Astrocyte (in vitro differentiated cells and primary cell): ENCODE results near the gene GGACT. TPM values are rescaled to one million over a fixed set of nuclear protein-coding genes. Genes with fewer than 3 reads are reported as not detected.

ENCODE experiments used
- DNase-seq: peaks from one replicate; pipeline ENCODE4 v3.0.0-alpha.2; 2010; ENCODE audit warnings: low read depth
- FAIRE-seq: peaks from 2 replicates; lab custom pipeline; 2011; peaks lifted over from hg19 to GRCh38; lab: Jason Lieb, UNC
- H2AFZ ChIP-seq: 2 replicates; pipeline ENCODE4 v1.6.0; 2012; ENCODE audit warnings: low read depth, low read length, inconsistent platforms
- H3K27ac ChIP-seq: 2 replicates; pipeline ENCODE4 v1.5.1; 2011; ENCODE audit warnings: low read depth, low read length, inconsistent platforms
- H3K27me3 ChIP-seq: 2 replicates; pipeline ENCODE4 v1.6.0; 2011; ENCODE audit warnings: low read length, inconsistent platforms; ENCODE audit not compliant: insufficient read depth
- H3K36me3 ChIP-seq: 2 replicates; pipeline ENCODE4 v1.5.1; 2011; ENCODE audit warnings: low read length, inconsistent platforms; ENCODE audit not compliant: insufficient read depth
- H3K4me1 ChIP-seq: 2 replicates; pipeline ENCODE4 v1.5.1; 2011; ENCODE audit warnings: low read length, inconsistent platforms; ENCODE audit not compliant: insufficient read depth
- H3K4me2 ChIP-seq: 2 replicates; pipeline ENCODE4 v1.6.0; 2012; ENCODE audit warnings: low read length, inconsistent platforms
- H3K4me3 ChIP-seq: 2 replicates; pipeline ENCODE4 v1.5.1; 2011; ENCODE audit warnings: low read depth, mild to moderate bottlenecking, low read length, inconsistent platforms; ENCODE audit not compliant: insufficient read depth
- H3K79me2 ChIP-seq: 2 replicates; pipeline ENCODE4 v1.6.0; 2012; ENCODE audit warnings: mild to moderate bottlenecking, low read length, inconsistent platforms; ENCODE audit not compliant: insufficient read depth
- H3K9ac ChIP-seq: 2 replicates; pipeline ENCODE4 v1.6.0; 2012; ENCODE audit warnings: mild to moderate bottlenecking, low read length, inconsistent platforms
- H3K9me3 ChIP-seq: 2 replicates; pipeline ENCODE4 v1.5.1; 2012; ENCODE audit warnings: low read depth, mild to moderate bottlenecking, low read length, inconsistent platforms; ENCODE audit not compliant: insufficient read depth
- H4K20me1 ChIP-seq: 2 replicates; pipeline ENCODE4 v1.6.0; 2012; ENCODE audit warnings: low read length, inconsistent platforms; ENCODE audit not compliant: insufficient read depth
- H3K27ac Mint-ChIP-seq: one replicate; pipeline ENCODE4 v1.8.0; 2021; ENCODE audit warnings: mild to moderate bottlenecking, mixed read lengths; ENCODE audit not compliant: unreplicated experiment
- H3K27me3 Mint-ChIP-seq: one replicate; pipeline ENCODE4 v1.8.0; 2021; ENCODE audit warnings: low read depth, mixed read lengths; ENCODE audit not compliant: unreplicated experiment
- H3K36me3 Mint-ChIP-seq: one replicate; pipeline ENCODE4 v1.8.0; 2021; ENCODE audit warnings: low read depth, mixed read lengths; ENCODE audit not compliant: unreplicated experiment
- H3K4me1 Mint-ChIP-seq: one replicate; pipeline ENCODE4 v1.8.0; 2021; ENCODE audit warnings: low read depth, mixed read lengths; ENCODE audit not compliant: unreplicated experiment
- H3K4me3 Mint-ChIP-seq: one replicate; pipeline ENCODE4 v1.8.0; 2021; ENCODE audit warnings: mild to moderate bottlenecking, moderate library complexity, mixed read lengths; ENCODE audit not compliant: unreplicated experiment
- H3K9me3 Mint-ChIP-seq: one replicate; pipeline ENCODE4 v1.8.0; 2021; ENCODE audit warnings: mild to moderate bottlenecking, mixed read lengths; ENCODE audit not compliant: unreplicated experiment
- CTCF ChIP-seq: IDR thresholded peaks from 2 replicates; pipeline ENCODE4 v1.5.1; 2011; ENCODE audit warnings: low read depth, mild to moderate bottlenecking, inconsistent platforms, low read length, moderate library complexity; ENCODE audit not compliant: insufficient read depth
- EZH2 ChIP-seq: IDR thresholded peaks from 2 replicates; pipeline ENCODE4 v1.6.1; 2012; ENCODE audit warnings: mild to moderate bottlenecking, low read length, inconsistent platforms; ENCODE audit not compliant: insufficient read depth
- total RNA-seq: library from RNA; stranded (reverse); gene quantifications from 2 replicates; pipeline ENCODE4 v1.2.1, GENCODE V29; 2021

GGACT gene
- total RNA-seq, 1 donor from 2014 or later = 7.7 TPM

- Histone ChIP-seq H3K4me3 (no peak overlapping the region), H2AFZ (no peak overlapping the region), H3K9me3 (no peaks in the 10 kb centered on the region), H3K36me3 (no peaks in the 10 kb centered on the region), H3K27me3 (no peaks in the 10 kb centered on the region), H4K20me1 (no peaks in the 10 kb centered on the region), H3K27ac (no peak overlapping the region), H3K9ac (no peak overlapping the region), H3K4me1 (no peaks in the 10 kb centered on the region), H3K4me2 (no peak overlapping the region), H3K79me2 (no peaks in the 10 kb centered on the region)
- H3K36me3 Mint-ChIP-seq = peaks cover 10% of the 10 kb centered on the region
- FAIRE-seq (no peak), DNase-seq (no peak)
- no peaks in the 10 kb centered on the region for H3K27me3 Mint-ChIP-seq
- no peaks in the 10 kb centered on the region for H3K9me3 Mint-ChIP-seq
- TF ChIP-seq CTCF = no peak
- TF ChIP-seq EZH2 = no peak
- peaks cover 2% of the 10 kb centered on the region for H3K4me1 Mint-ChIP-seq
- H3K27ac Mint-ChIP-seq = no peak overlapping the region
- no peak overlapping the region for H3K4me3 Mint-ChIP-seq
These were observed 55.0 kb downstream of the GGACT start for GRCh38 chr13:100533588-100534041.

- no peaks in the 10 kb centered on the region for H3K79me2 ChIP-seq
- no peak overlapping the region for H3K4me3 ChIP-seq
- Mint-ChIP-seq H3K27ac (no peak overlapping the region), H3K36me3 (peaks cover 14% of the 10 kb centered on the region), H3K27me3 (no peaks in the 10 kb centered on the region), H3K4me1 (peaks cover 2% of the 10 kb centered on the region), H3K4me3 (no peak overlapping the region), H3K9me3 (no peaks in the 10 kb centered on the region)
- no peak for DNase-seq
- no peak for FAIRE-seq
- no peaks in the 10 kb centered on the region for H3K4me1 ChIP-seq
- H3K27ac ChIP-seq = no peak overlapping the region
- TF ChIP-seq CTCF (no peak), EZH2 (no peak)
- H3K4me2 ChIP-seq = no peak overlapping the region
- no peaks in the 10 kb centered on the region for H3K9me3 ChIP-seq
- no peaks in the 10 kb centered on the region for H3K36me3 ChIP-seq
- H3K27me3 ChIP-seq = no peaks in the 10 kb centered on the region
- no peaks in the 10 kb centered on the region for H4K20me1 ChIP-seq
- H2AFZ ChIP-seq = no peak overlapping the region
- H3K9ac ChIP-seq = no peak overlapping the region
These were observed 55.7 kb downstream of the GGACT start for GRCh38 chr13:100532836-100533435.

- H3K4me1 Mint-ChIP-seq = peaks cover 2% of the 10 kb centered on the region
- H3K9ac ChIP-seq = no peak overlapping the region
- H3K27me3 ChIP-seq = no peaks in the 10 kb centered on the region
- no peaks in the 10 kb centered on the region for H3K79me2 ChIP-seq
- no peak for DNase-seq
- no peak overlapping the region for H3K4me2 ChIP-seq
- no peaks in the 10 kb centered on the region for H3K9me3 ChIP-seq
- no peaks in the 10 kb centered on the region for H3K4me1 ChIP-seq
- no peaks in the 10 kb centered on the region for H3K27me3 Mint-ChIP-seq
- H3K36me3 ChIP-seq = no peaks in the 10 kb centered on the region
- TF ChIP-seq EZH2 = no peak
- no peak for TF ChIP-seq CTCF
- H2AFZ ChIP-seq = no peak overlapping the region
- no peak overlapping the region for H3K27ac ChIP-seq
- H3K4me3 Mint-ChIP-seq = no peak overlapping the region
- no peak overlapping the region for H3K4me3 ChIP-seq
- H3K27ac Mint-ChIP-seq = no peak overlapping the region
- no peaks in the 10 kb centered on the region for H4K20me1 ChIP-seq
- H3K9me3 Mint-ChIP-seq = no peaks in the 10 kb centered on the region
- FAIRE-seq = no peak
- peaks cover 12% of the 10 kb centered on the region for H3K36me3 Mint-ChIP-seq
These were observed 56.4 kb downstream of the GGACT start for GRCh38 chr13:100532090-100532766.
